Pancreas (tissue), 10 donors: ENCODE measurements around the gene HELT. TPM values are rescaled to one million over a fixed set of nuclear protein-coding genes. Genes with fewer than 3 reads are reported as not detected.

ENCODE experiments used
- ATAC-seq, 4 donors: fragments of 200-7000 bp; cut with Tn5 transposase; one replicate each; pipeline versions ENCODE4 v1.8.0 to v1.9.1; 2020; ENCODE audit warnings: mild to moderate bottlenecking in 4 of 4, moderate library complexity in 4 of 4
- DNase-seq, 6 donors: peaks; one replicate each; pipeline ENCODE4 v3.0.0-alpha.2; 2020
- FAIRE-seq: peaks from 2 replicates; lab custom pipeline; 2012; peaks lifted over from hg19 to GRCh38; lab: Jason Lieb, UNC
- H3K27ac ChIP-seq, 4 donors: fragments of 200-600 bp; sonication (generic); 1 replicate in 3 of 4; 2 replicates in 1 of 4; pipeline versions ENCODE4 v1.5.0 to v1.8.0; 2020
- H3K27me3 ChIP-seq, 4 donors: fragments of 200-600 bp; one replicate each; pipeline ENCODE4 v1.8.0; 2021
- H3K36me3 ChIP-seq, 3 donors: fragments of 200-600 bp; sonication (generic) in 1 of 3; one replicate each; pipeline versions ENCODE4 v1.5.0 to v1.8.0; 2020 to 2021
- H3K4me1 ChIP-seq, 3 donors: fragments of 200-600 bp; one replicate each; pipeline ENCODE4 v1.8.0; 2021
- H3K4me3 ChIP-seq, 4 donors: fragments of 200-600 bp; sonication (generic) in 2 of 4; one replicate each; pipeline versions ENCODE4 v1.5.0 to v1.8.0; 2020 to 2021
- H3K9me3 ChIP-seq, 4 donors: fragments of 200-600 bp; one replicate each; pipeline ENCODE4 v1.8.0; 2021
- WGBS, 2 donors: extraction: QIAGEN DNeasy Blood & Tissue Kit; methylation state at CpG; one replicate each; pipeline ENCODE4 v1.1.7; 2013; 5-methylcytosine and 5-hydroxymethylcytosine counted together
- intact Hi-C, 3 donors: fragments of 100-400 bp; cut with DNase I; formaldehyde crosslinking; loops; one replicate each; pipeline versions ENCODE4 v1.11.1 to v1.14.2; 2022
- polyA plus RNA-seq, 2 donors: library from polyadenylated mRNA; stranded (reverse); fragments of 200-250 nt; gene quantifications; one replicate each; pipeline ENCODE4 v1.2.3, GENCODE V29; 2013
- total RNA-seq, 6 donors: library from RNA; stranded (reverse); fragmentation: NEBNext Ultra II Directional in 4 of 6; extraction: Animal tissue kit (Norgen Biotek cat#: 25700) in 4 of 6; gene quantifications; one replicate each; pipeline versions ENCODE4 v1.2.1 to v1.2.4, GENCODE V29; 2021 to 2023
- TF ChIP-seq, protein P1 (sequence below), 4 donors: fragments of 200-600 bp; sonication (generic) in 3 of 4; IDR thresholded peaks; one replicate each; pipeline versions ENCODE4 v1.5.0 to v1.8.0; 2021; ENCODE audit warnings: antibody characterized with exemption in 4 of 4
- donor health status: healthy with polysubstance abuse.
- donor health status: DM: no; HTN: no; CAD: no; lungs with moderate emphysema.
- donor health status: DM: no; HTN: no; CAD: no.
- donor health status: control.
- donor health status: control.
- donor health status: Bipolar disorder and iron deficiency.
- donor health status: DM: yes; HTN: yes; CAD: no.
- donor health status: DM: no; HTN: no; CAD: no.
- donor health status: DM: no; HTN: no; CAD: no.
- donor health status: DM: yes; HTN: yes; CAD: no.

The HELT gene
- total and polyA plus RNA-seq, 8 donors = not detected

DNA sequence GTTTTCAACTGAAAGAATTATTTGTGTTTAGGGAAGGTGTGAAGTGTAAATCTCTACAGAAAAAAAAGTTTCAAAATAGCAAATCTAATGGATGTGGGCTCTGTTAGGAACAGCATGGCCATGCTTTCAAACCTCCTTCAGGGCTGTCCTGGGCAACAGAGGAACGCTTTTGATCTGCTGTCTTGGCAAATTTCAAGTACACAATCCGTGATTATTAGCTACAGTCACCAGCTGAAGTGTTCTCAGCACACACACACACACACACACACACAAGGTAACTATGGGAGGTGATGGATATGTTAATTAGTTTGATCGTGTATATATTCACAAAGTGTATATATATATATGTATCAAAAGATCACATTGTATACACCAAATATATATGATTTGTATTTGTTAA lies 40.5 kb upstream of the HELT start:
- Histone ChIP-seq H3K27ac (no peak overlapping the region), H3K9me3 (no peaks in the 10 kb centered on the region), H3K27me3 (no peaks in the 10 kb centered on the region), H3K36me3 (no peaks in the 10 kb centered on the region), H3K4me1 (peaks cover 0 to 6% (median 3%) of the 10 kb centered on the region in 3 donors), H3K4me3 (no peak overlapping the region)
- WGBS, 2 donors = 22 to 25% methylated on average over 3 of the region's 3 CpGs
- FAIRE-seq = no peak
- TF ChIP-seq, protein P1, sequence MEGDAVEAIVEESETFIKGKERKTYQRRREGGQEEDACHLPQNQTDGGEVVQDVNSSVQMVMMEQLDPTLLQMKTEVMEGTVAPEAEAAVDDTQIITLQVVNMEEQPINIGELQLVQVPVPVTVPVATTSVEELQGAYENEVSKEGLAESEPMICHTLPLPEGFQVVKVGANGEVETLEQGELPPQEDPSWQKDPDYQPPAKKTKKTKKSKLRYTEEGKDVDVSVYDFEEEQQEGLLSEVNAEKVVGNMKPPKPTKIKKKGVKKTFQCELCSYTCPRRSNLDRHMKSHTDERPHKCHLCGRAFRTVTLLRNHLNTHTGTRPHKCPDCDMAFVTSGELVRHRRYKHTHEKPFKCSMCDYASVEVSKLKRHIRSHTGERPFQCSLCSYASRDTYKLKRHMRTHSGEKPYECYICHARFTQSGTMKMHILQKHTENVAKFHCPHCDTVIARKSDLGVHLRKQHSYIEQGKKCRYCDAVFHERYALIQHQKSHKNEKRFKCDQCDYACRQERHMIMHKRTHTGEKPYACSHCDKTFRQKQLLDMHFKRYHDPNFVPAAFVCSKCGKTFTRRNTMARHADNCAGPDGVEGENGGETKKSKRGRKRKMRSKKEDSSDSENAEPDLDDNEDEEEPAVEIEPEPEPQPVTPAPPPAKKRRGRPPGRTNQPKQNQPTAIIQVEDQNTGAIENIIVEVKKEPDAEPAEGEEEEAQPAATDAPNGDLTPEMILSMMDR (IDR thresholded peaks at IDR 0.05) = no peak
- peak; percentile 48 to 72 (median 62) for ATAC-seq
- DNase-seq = no peak
- intact Hi-C loops = no loop called here

DNA sequence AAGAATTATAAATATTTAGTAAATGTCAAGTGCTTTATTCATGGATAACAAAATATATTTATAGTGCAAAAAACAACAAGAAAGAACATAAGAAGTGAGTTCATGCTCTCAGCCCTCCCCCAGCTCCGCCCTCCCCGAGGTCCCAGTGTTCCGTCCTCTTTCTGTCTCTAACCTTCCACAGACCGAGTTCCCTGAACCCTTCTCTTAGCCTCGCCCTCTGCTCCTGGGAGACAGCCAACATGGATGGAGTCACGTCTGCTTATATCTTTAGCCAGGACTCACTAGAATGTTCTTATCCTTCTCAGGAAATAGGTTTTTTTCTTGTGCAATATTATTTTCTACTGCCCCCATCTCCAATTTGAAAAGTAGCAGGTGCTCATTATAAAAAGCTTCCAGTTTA lies 40.1 kb upstream of the HELT start:
- Histone ChIP-seq H3K4me1 (peaks cover 0 to 6% (median 3%) of the 10 kb centered on the region in 3 donors), H3K4me3 (no peak overlapping the region), H3K27me3 (no peaks in the 10 kb centered on the region), H3K9me3 (no peaks in the 10 kb centered on the region), H3K36me3 (no peaks in the 10 kb centered on the region), H3K27ac (no peak overlapping the region)
- TF ChIP-seq, protein P1 (IDR thresholded peaks at IDR 0.05) = no peak
- no peak for FAIRE-seq
- 20 to 28% methylated on average over 6 of the region's 6 CpGs for WGBS, 2 donors
- peak in 4 of 6 donors; percentile 14 to 47 (median 30) for DNase-seq
- peak; percentile 67 to 85 (median 76) for ATAC-seq
- intact Hi-C loops = no loop called here

DNA sequence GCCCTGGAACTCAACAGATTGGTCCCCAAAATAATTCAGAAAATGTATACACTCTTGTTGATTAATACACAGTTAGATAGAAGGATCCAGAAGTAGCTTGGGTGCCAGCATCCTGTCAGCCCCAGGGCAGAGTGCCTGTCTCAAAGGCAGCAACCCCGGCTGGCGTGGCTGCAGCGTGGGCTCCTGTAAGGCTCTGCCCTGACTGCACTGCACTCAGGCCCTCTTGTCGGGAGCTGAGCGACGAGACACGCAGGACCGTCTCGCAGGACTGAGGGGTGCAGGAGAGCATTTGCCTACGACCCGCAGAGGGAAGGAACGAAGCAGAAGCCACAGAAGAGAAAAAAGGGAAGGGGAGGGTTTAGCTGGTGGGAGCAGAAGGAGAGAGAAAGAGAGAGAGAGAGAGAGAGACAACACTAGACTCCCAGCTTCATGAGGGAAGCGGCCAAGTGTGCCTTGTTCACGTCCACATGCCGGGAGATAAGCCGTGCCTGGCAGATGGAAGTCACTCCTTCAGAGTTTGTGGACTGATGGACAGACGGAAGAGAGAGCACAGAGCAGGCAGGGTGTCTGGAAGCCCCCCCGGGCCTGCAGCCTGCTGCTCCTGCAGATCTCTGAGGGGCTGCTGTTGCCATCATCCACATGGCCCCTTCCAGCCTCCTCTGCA lies 38.7 kb upstream of the HELT start:
- Histone ChIP-seq H3K4me3 (no peak overlapping the region), H3K9me3 (no peaks in the 10 kb centered on the region), H3K36me3 (no peaks in the 10 kb centered on the region), H3K27ac (no peak overlapping the region), H3K27me3 (no peaks in the 10 kb centered on the region), H3K4me1 (peaks cover 0 to 6% (median 3%) of the 10 kb centered on the region in 3 donors)
- intact Hi-C loops = loop anchor here in 1 of 3 donors (10.0 kb wide), 1 partner anchor 235 kb away; no protein-coding TSS in a partner anchor
- DNase-seq = no peak
- 80 to 89% methylated on average over 18 of the region's 18 CpGs for WGBS, 2 donors
- no peak for FAIRE-seq
- TF ChIP-seq, protein P1 (IDR thresholded peaks at IDR 0.05) = no peak
- no peak for ATAC-seq

DNA sequence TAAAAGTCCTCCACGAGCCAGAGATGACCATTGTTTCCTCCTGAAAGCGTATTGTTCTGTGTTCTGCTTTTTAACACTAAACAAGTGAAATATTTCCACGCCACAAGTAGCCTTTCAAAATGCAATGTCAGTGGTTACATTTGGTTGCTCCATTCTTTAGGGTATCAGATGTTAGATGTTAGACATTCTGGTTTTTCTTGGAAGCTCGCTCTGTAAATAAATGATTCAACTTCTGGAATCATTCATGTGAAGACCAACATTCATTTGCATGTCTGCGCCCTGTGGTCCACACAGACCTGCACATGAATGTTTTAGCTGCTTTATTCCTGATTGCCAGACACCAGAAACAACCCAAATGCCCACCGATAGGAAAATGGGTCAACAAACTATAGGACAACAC lies 38.0 kb upstream of the HELT start:
- no peak overlapping the region for H3K4me3 ChIP-seq
- DNase-seq (no peak), FAIRE-seq (no peak), ATAC-seq (no peak)
- no peaks in the 10 kb centered on the region for H3K27me3 ChIP-seq
- H3K36me3 ChIP-seq = no peaks in the 10 kb centered on the region
- H3K27ac ChIP-seq = no peak overlapping the region
- intact Hi-C loops = loop anchor here in 1 of 3 donors (10.0 kb wide), 1 partner anchor 235 kb away; no protein-coding TSS in a partner anchor
- TF ChIP-seq, protein P1 (IDR thresholded peaks at IDR 0.05) = no peak
- H3K9me3 ChIP-seq = no peaks in the 10 kb centered on the region
- H3K4me1 ChIP-seq = peaks cover 0 to 6% (median 3%) of the 10 kb centered on the region in 3 donors
- WGBS, 2 donors = 84 to 88% methylated on average over 6 of the region's 6 CpGs
